ENCODE results near the gene SDR39U1. TPM values are rescaled to one million over a fixed set of nuclear protein-coding genes. Genes with fewer than 3 reads are reported as not detected.
"Not testable (repeated sequence)": the region's sequence is repeated elsewhere in the genome, so short reads cannot be mapped to it uniquely, and the experiment has no call there.

Gene SDR39U1
- 10 to 100 TPM; 40.9 to 47.8 TPM for total RNA-seq

GRCh38 chr14:24442240-24443052 is at the start of gene SDR39U1:
Gene SDR39U1, minus strand, starts transcription at chr14:24442776. Its CDS starts 7 bp downstream, at chr14:24442769.
- H3K36me3 Mint-ChIP-seq (ENCODE audit: low read depth): peaks cover 52% of the 10 kb centered on the region
- H3K27ac Mint-ChIP-seq: peak within 1 kb of the TSS; percentile 99
- intact Hi-C loops (cut with DNase I, micrococcal nuclease): loop anchor here (1.0 to 5.0 kb wide), 18 partner anchors 11 to 1140 kb away; partner anchors contain the start of genes DCAF11 (in 2 of the 2), GMPR2 (in 2 of the 2), NEDD8 (in 2 of the 2) and NRL (in 2 of the 2)
- no peaks in the 10 kb centered on the region for H3K9me3 Mint-ChIP-seq (ENCODE audit: low read depth)
- no peaks in the 10 kb centered on the region for H3K27me3 Mint-ChIP-seq
- H3K4me1 Mint-ChIP-seq: peaks cover 41% of the 10 kb centered on the region
- H3K4me3 Mint-ChIP-seq: peak within 1 kb of the TSS; percentile 97
- DNase-seq: peak; percentile 98
- ATAC-seq: peak; percentile 92
- CTCF ChIA-PET: interaction anchor here (0.5 to 5.3 kb wide), 15 partner anchors 9 to 269 kb away, joined by 3 to 66 read pairs (median 4); partner anchors contain the start of genes CBLN3, KHNYN and RIPK3
- POLR2A ChIA-PET: interaction anchor here (0.7 to 5.4 kb wide), 3 partner anchors 12 to 232 kb away, joined by 3 to 50 read pairs (median 3); partner anchors contain the start of genes CBLN3 and KHNYN

GRCh38 chr14:24491586-24492408 is 49.2 kb upstream of the SDR39U1 start:
- intact Hi-C loops (cut with DNase I, micrococcal nuclease); POLR2A ChIA-PET; H3K27ac Mint-ChIP-seq; H3K4me3 Mint-ChIP-seq; H3K27me3 Mint-ChIP-seq; H3K4me1 Mint-ChIP-seq; ATAC-seq; DNase-seq; H3K36me3 Mint-ChIP-seq (ENCODE audit: low read depth); H3K9me3 Mint-ChIP-seq (ENCODE audit: low read depth): not testable (repeated sequence)
- CTCF ChIA-PET: interaction anchor here (0.9 to 1.2 kb wide), 3 partner anchors 8 to 11 kb away, joined by 3 to 5 read pairs (median 4); no protein-coding TSS in a partner anchor

GRCh38 chr14:24483604-24484252 is 41.2 kb upstream of the SDR39U1 start:
- ChIA-PET CTCF (interaction anchor here (0.9 to 2.2 kb wide), 6 partner anchors 9 to 150 kb away, joined by 3 to 6 read pairs (median 4); partner anchors contain the start of gene RIPK3), POLR2A (no interaction called here)
- H3K9me3 Mint-ChIP-seq (ENCODE audit: low read depth): no peaks in the 10 kb centered on the region
- H3K4me1 Mint-ChIP-seq: peaks cover 17% of the 10 kb centered on the region
- intact Hi-C loops (cut with DNase I, micrococcal nuclease): loop anchor here (5.0 kb wide), 1 partner anchor 124 kb away; the partner anchor contains the start of gene GZMH (in 2 of the 2)
- DNase-seq (no peak), ATAC-seq (peak; percentile 53)
- H3K4me3 Mint-ChIP-seq: no peak overlapping the region
- no peak overlapping the region for H3K27ac Mint-ChIP-seq
- no peaks in the 10 kb centered on the region for H3K27me3 Mint-ChIP-seq
- H3K36me3 Mint-ChIP-seq (ENCODE audit: low read depth): no peaks in the 10 kb centered on the region

GRCh38 chr14:24482699-24483303 is 40.2 kb upstream of the SDR39U1 start:
- H3K4me1 Mint-ChIP-seq: peaks cover 17% of the 10 kb centered on the region
- H3K27ac Mint-ChIP-seq; DNase-seq; ATAC-seq; H3K4me3 Mint-ChIP-seq; POLR2A ChIA-PET; H3K9me3 Mint-ChIP-seq (ENCODE audit: low read depth); H3K27me3 Mint-ChIP-seq; H3K36me3 Mint-ChIP-seq (ENCODE audit: low read depth): not testable (repeated sequence)
- CTCF ChIA-PET: interaction anchor here (0.6 to 2.2 kb wide), 6 partner anchors 52 to 363 kb away, joined by 3 to 6 read pairs (median 4); partner anchors contain the start of gene RIPK3
- intact Hi-C loops (cut with DNase I, micrococcal nuclease): loop anchor here (5.0 kb wide), 1 partner anchor 124 kb away; the partner anchor contains the start of gene GZMH (in 2 of the 2)

GRCh38 chr14:24481622-24482324 is 39.2 kb upstream of the SDR39U1 start:
- ChIA-PET POLR2A (no interaction called here), CTCF (interaction anchor here (0.8 to 1.1 kb wide), 6 partner anchors 8 to 230 kb away, joined by 3 to 5 read pairs (median 4); no protein-coding TSS in a partner anchor)
- H3K9me3 Mint-ChIP-seq (ENCODE audit: low read depth): no peaks in the 10 kb centered on the region
- H3K27ac Mint-ChIP-seq: peak overlapping the region; percentile 70
- H3K4me1 Mint-ChIP-seq: peaks cover 17% of the 10 kb centered on the region
- no peaks in the 10 kb centered on the region for H3K27me3 Mint-ChIP-seq
- intact Hi-C loops (cut with DNase I, micrococcal nuclease): loop anchor here (2.0 to 5.0 kb wide), 2 partner anchors 126 to 197 kb away; partner anchors contain the start of gene GZMH (in 2 of the 2)
- DNase-seq (peak; percentile 77), ATAC-seq (peak; percentile 90)
- H3K36me3 Mint-ChIP-seq (ENCODE audit: low read depth): no peaks in the 10 kb centered on the region
- peak overlapping the region; percentile 52 for H3K4me3 Mint-ChIP-seq

- H3K4me3 Mint-ChIP-seq; H3K36me3 Mint-ChIP-seq (ENCODE audit: low read depth); DNase-seq; H3K27me3 Mint-ChIP-seq; H3K27ac Mint-ChIP-seq; CTCF ChIA-PET; ATAC-seq; POLR2A ChIA-PET; H3K9me3 Mint-ChIP-seq (ENCODE audit: low read depth): not testable (repeated sequence)
- H3K4me1 Mint-ChIP-seq: peaks cover 17% of the 10 kb centered on the region
- intact Hi-C loops (cut with DNase I, micrococcal nuclease): loop anchor here (2.0 to 5.0 kb wide), 2 partner anchors 127 to 199 kb away; partner anchors contain the start of gene GZMH (in 2 of the 2)
Observed at GRCh38 chr14:24479999-24480398, 37.4 kb upstream of the SDR39U1 start.

- DNase-seq: no peak
- Mint-ChIP-seq H3K9me3 (ENCODE audit: low read depth) (peaks cover 2% of the 10 kb centered on the region), H3K4me3 (no peak overlapping the region), H3K27ac (no peak overlapping the region), H3K27me3 (no peaks in the 10 kb centered on the region), H3K4me1 (no peaks in the 10 kb centered on the region), H3K36me3 (ENCODE audit: low read depth) (no peaks in the 10 kb centered on the region)
- ATAC-seq: no peak
- POLR2A ChIA-PET: no interaction called here
- CTCF ChIA-PET: interaction anchor here (1.1 kb wide), 1 partner anchor 9 kb away, joined by 3 read pairs; no protein-coding TSS in a partner anchor
- intact Hi-C loops (cut with DNase I, micrococcal nuclease): no loop called here
Observed at GRCh38 chr14:24475261-24475660, 32.7 kb upstream of the SDR39U1 start.

- H3K4me1 Mint-ChIP-seq: no peaks in the 10 kb centered on the region
- ChIA-PET CTCF (interaction anchor here (0.6 to 0.9 kb wide), 2 partner anchors 9 to 103 kb away, joined by 3 to 5 read pairs; partner anchors contain the start of gene CTSG), POLR2A (no interaction called here)
- H3K4me3 Mint-ChIP-seq: no peak overlapping the region
- no peaks in the 10 kb centered on the region for H3K36me3 Mint-ChIP-seq (ENCODE audit: low read depth)
- H3K27ac Mint-ChIP-seq: no peak overlapping the region
- H3K27me3 Mint-ChIP-seq: no peaks in the 10 kb centered on the region
- DNase-seq: no peak
- peaks cover 2% of the 10 kb centered on the region for H3K9me3 Mint-ChIP-seq (ENCODE audit: low read depth)
- intact Hi-C loops (cut with DNase I, micrococcal nuclease): no loop called here
- no peak for ATAC-seq
Observed at GRCh38 chr14:24473211-24473610, 30.6 kb upstream of the SDR39U1 start.

GRCh38 chr14:24470450-24470849 is 27.9 kb upstream of the SDR39U1 start:
- ATAC-seq; intact Hi-C loops (cut with DNase I, micrococcal nuclease); POLR2A ChIA-PET: not testable (repeated sequence)

GRCh38 chr14:24465805-24466204 is 23.2 kb upstream of the SDR39U1 start:
- intact Hi-C loops (cut with DNase I, micrococcal nuclease): no loop called here
- Mint-ChIP-seq H3K9me3 (ENCODE audit: low read depth) (peaks cover 2% of the 10 kb centered on the region), H3K4me1 (peaks cover 29% of the 10 kb centered on the region), H3K36me3 (ENCODE audit: low read depth) (no peaks in the 10 kb centered on the region), H3K4me3 (no peak overlapping the region), H3K27ac (no peak overlapping the region), H3K27me3 (no peaks in the 10 kb centered on the region)
- ChIA-PET CTCF (no interaction called here), POLR2A (no interaction called here)
- ATAC-seq (no peak), DNase-seq (no peak)

More at GRCh38 chr14:24470450-24470849, 27.9 kb upstream of the SDR39U1 start:
- H3K27me3 Mint-ChIP-seq; H3K27ac Mint-ChIP-seq; H3K4me1 Mint-ChIP-seq; H3K4me3 Mint-ChIP-seq; DNase-seq; H3K36me3 Mint-ChIP-seq (ENCODE audit: low read depth); H3K9me3 Mint-ChIP-seq (ENCODE audit: low read depth): not testable (repeated sequence)
- CTCF ChIA-PET: interaction anchor here (0.6 kb wide), 1 partner anchor 560 kb away, joined by 3 read pairs; no protein-coding TSS in a partner anchor
